ENCODE measurements around the gene SYNDIG1. TPM values are rescaled to one million over a fixed set of nuclear protein-coding genes. Genes with fewer than 3 reads are reported as not detected.
A peak's percentile ranks its signal among the peaks of the same experiment; 100 is the strongest.

SYNDIG1 gene
- total RNA-seq, 1 experiment from 2014 or later = 17.9 TPM

GRCh38 chr20:24472426-24472825 lies 3.0 kb downstream of the SYNDIG1 start:
- no peak for TF ChIP-seq EZH2 (IDR thresholded peaks at IDR 0.05; ENCODE audit: borderline replicate concordance, low read depth, low read length, poor library complexity, severe bottlenecking)
- TF ChIP-seq CTCF (conservative IDR thresholded peaks at IDR 0.05; ENCODE audit: low read depth, low read length) = no peak
- Histone ChIP-seq H3K9me3 (ENCODE audit: low read depth, low read length, poor library complexity, severe bottlenecking) (no peaks in the 10 kb centered on the region), H3K4me1 (ENCODE audit: insufficient read depth, low read length, poor library complexity, severe bottlenecking) (peaks cover 16% of the 10 kb centered on the region), H3K27me3 (replicated peaks; ENCODE audit: insufficient read depth, low read depth, low read length, poor library complexity) (peaks cover 40% of the 10 kb centered on the region), H3K36me3 (ENCODE audit: insufficient read depth, low read length, poor library complexity, severe bottlenecking) (no peaks in the 10 kb centered on the region), H3K4me3 (ENCODE audit: low read depth, low read length, poor library complexity, severe bottlenecking) (peak overlapping the region; percentile 71), H3K27ac (ENCODE audit: low read depth, low read length, poor library complexity, severe bottlenecking) (no peak overlapping the region)
- no peak for DNase-seq (ENCODE audit: low spot score)
- BruUV-seq (replicated peaks) = no TSS peak
- POLR2A ChIA-PET (ENCODE audit: low non-redundant PET) = no interaction called here
- CTCF ChIA-PET = no interaction called here
- intact Hi-C loops (cut with micrococcal nuclease; ENCODE audit: unreplicated experiment) = loop anchor here (5.0 to 10.0 kb wide), 2 partner anchors 175 to 312 kb away; no protein-coding TSS in a partner anchor

GRCh38 chr20:24473435-24474223 lies 4.2 kb downstream of the SYNDIG1 start:
- H3K27me3 ChIP-seq (replicated peaks; ENCODE audit: insufficient read depth, low read depth, low read length, poor library complexity) = peaks cover 31% of the 10 kb centered on the region
- no peaks in the 10 kb centered on the region for H3K9me3 ChIP-seq (ENCODE audit: low read depth, low read length, poor library complexity, severe bottlenecking)
- ChIA-PET POLR2A (ENCODE audit: low non-redundant PET) (no interaction called here), CTCF (no interaction called here)
- peaks cover 11% of the 10 kb centered on the region for H3K4me1 ChIP-seq (ENCODE audit: insufficient read depth, low read length, poor library complexity, severe bottlenecking)
- no TSS peak for BruUV-seq (replicated peaks)
- TF ChIP-seq CTCF (conservative IDR thresholded peaks at IDR 0.05; ENCODE audit: low read depth, low read length) (no peak), EZH2 (IDR thresholded peaks at IDR 0.05; ENCODE audit: borderline replicate concordance, low read depth, low read length, poor library complexity, severe bottlenecking) (no peak)
- intact Hi-C loops (cut with micrococcal nuclease; ENCODE audit: unreplicated experiment) = loop anchor here (5.0 to 10.0 kb wide), 2 partner anchors 174 to 311 kb away; no protein-coding TSS in a partner anchor
- no peak overlapping the region for H3K4me3 ChIP-seq (ENCODE audit: low read depth, low read length, poor library complexity, severe bottlenecking)
- H3K36me3 ChIP-seq (ENCODE audit: insufficient read depth, low read length, poor library complexity, severe bottlenecking) = no peaks in the 10 kb centered on the region
- no peak overlapping the region for H3K27ac ChIP-seq (ENCODE audit: low read depth, low read length, poor library complexity, severe bottlenecking)
- DNase-seq (ENCODE audit: low spot score) = no peak

GRCh38 chr20:24477831-24478547 lies 8.6 kb downstream of the SYNDIG1 start:
- no peaks in the 10 kb centered on the region for H3K9me3 ChIP-seq (ENCODE audit: low read depth, low read length, poor library complexity, severe bottlenecking)
- BruUV-seq (replicated peaks) = no TSS peak
- CTCF ChIA-PET = no interaction called here

More at GRCh38 chr20:24477831-24478547, 8.6 kb downstream of the SYNDIG1 start:
- TF ChIP-seq CTCF (conservative IDR thresholded peaks at IDR 0.05; ENCODE audit: low read depth, low read length) (no peak), EZH2 (IDR thresholded peaks at IDR 0.05; ENCODE audit: borderline replicate concordance, low read depth, low read length, poor library complexity, severe bottlenecking) (no peak)
- no peak overlapping the region for H3K4me3 ChIP-seq (ENCODE audit: low read depth, low read length, poor library complexity, severe bottlenecking)
- H3K27me3 ChIP-seq (replicated peaks; ENCODE audit: insufficient read depth, low read depth, low read length, poor library complexity) = no peaks in the 10 kb centered on the region
- H3K36me3 ChIP-seq (ENCODE audit: insufficient read depth, low read length, poor library complexity, severe bottlenecking) = no peaks in the 10 kb centered on the region
- no peak overlapping the region for H3K27ac ChIP-seq (ENCODE audit: low read depth, low read length, poor library complexity, severe bottlenecking)
- DNase-seq (ENCODE audit: low spot score) = no peak
- H3K4me1 ChIP-seq (ENCODE audit: insufficient read depth, low read length, poor library complexity, severe bottlenecking) = peaks cover 8% of the 10 kb centered on the region
- intact Hi-C loops (cut with micrococcal nuclease; ENCODE audit: unreplicated experiment) = loop anchor here (10.0 kb wide), 1 partner anchor 307 kb away; no protein-coding TSS in a partner anchor
- POLR2A ChIA-PET (ENCODE audit: low non-redundant PET) = interaction anchor here (0.5 kb wide), 1 partner anchor 7 kb away, joined by 3 read pairs; no protein-coding TSS in a partner anchor

Measured in A673 (cell line).